HG03039 (cell line): ENCODE data around the gene CD300LD.

ENCODE experiments used
- ATAC-seq: cut with Tn5 transposase; IDR thresholded peaks from one replicate; pipeline ENCODE4 v1.9.1; 2021; ENCODE audit warnings: mild to moderate bottlenecking, moderate library complexity; ENCODE audit not compliant: unreplicated experiment

Gene CD300LD

DNA sequence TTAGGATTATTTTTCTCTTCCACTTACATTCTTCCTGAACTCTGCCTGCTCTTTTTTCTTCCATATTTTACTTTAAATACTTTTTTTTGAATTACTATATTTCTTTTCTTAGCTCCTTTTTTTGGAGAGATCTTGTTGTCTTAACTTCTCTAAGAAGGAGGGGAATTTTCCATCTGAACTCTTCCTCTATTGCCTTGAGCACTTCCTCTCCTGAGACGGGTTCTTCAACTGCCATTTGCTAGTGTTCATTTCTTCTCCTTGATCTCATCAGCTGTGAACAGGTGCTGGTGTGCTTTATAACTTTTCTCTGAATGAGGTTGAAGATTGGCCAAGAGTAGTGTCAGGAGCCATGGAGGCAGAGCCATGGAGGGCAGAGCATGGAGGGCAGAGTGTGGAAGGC is 15.1 kb upstream of the CD300LD start:
- ATAC-seq: no peak

GRCh38 chr17:74606050-74606449 is 14.0 kb upstream of the CD300LD start:
- no peak for ATAC-seq

DNA sequence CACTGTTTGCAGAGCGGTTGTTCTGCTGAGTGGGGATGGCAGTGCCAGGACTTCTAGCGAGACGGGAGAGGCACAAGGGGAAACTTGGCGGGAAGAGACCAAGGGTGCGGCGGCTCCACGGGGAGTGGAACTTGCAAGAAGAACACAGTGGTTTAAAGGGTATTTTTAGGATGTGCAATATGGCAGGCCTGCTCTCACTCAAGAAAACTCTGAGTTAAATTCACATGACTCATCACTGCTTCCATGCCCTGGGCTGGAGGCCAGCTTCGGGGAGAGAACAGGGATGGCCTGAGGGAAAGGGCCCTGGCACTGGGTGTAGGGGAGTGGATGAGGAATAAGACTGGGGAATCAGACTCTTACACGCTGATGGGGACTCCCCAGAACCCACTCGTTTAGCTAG is 13.3 kb upstream of the CD300LD start:
- no peak for ATAC-seq

GRCh38 chr17:74604761-74605160 is 12.7 kb upstream of the CD300LD start:
- ATAC-seq: no peak

- no peak for ATAC-seq
These were observed 12.1 kb upstream of the CD300LD start for GRCh38 chr17:74604200-74604599.

GRCh38 chr17:74603746-74604145 is 11.7 kb upstream of the CD300LD start:
- no peak for ATAC-seq

GRCh38 chr17:74603037-74603635 is 11.1 kb upstream of the CD300LD start:
- ATAC-seq: no peak

DNA sequence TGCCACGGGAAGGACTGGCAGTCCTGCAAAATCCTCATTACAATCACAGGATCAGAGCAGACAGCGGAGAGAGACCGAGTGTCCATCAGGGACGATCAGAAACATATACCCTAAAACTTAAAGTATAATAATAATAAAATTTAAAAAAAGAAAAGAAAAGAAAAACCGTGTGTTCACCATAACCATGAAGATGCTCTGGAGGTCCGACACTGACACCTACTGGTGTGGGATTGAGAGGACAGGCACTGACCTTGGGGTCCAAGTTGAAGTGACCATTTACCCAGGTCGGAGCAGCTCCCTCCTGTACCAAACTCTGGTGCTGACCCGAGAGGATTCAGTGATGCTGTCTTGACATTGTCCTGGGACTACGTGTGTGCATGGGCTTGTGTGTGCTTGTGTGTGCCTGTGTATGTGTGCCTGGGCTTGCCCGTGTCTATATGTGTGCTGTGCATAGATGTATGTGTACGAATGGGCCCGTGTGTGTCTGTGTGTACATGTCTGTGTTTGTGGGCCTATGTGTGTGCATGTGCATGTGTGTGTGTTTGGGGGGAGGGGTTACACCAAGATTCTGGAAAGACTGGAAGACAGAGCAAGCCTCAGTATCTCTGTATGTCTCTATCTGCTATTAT is 10.0 kb upstream of the CD300LD start:
- ATAC-seq: no peak

- ATAC-seq: no peak
These were observed 7.4 kb upstream of the CD300LD start for GRCh38 chr17:74599448-74599939.

DNA sequence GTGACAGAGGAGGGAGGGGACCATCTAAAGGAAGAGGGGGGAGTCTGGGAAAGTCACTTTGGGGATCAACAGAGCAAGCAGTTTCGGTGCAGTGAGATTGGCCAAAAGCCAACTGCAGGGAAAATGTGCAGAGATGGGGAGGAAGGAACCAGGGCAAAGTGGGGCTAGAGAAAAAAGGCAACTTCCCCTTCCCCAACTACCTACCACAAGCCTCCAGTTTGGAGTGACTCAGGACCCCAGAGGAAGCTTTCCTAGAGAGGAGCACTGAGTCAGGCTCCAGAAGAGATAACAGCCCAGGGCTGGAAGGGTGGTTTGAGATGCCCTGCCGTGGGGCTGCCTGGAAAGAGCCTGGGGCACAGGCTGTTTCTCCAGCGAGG is 6.9 kb upstream of the CD300LD start:
- ATAC-seq: no peak

- ATAC-seq: no peak
These were observed 6.4 kb upstream of the CD300LD start for GRCh38 chr17:74598346-74599022.

DNA sequence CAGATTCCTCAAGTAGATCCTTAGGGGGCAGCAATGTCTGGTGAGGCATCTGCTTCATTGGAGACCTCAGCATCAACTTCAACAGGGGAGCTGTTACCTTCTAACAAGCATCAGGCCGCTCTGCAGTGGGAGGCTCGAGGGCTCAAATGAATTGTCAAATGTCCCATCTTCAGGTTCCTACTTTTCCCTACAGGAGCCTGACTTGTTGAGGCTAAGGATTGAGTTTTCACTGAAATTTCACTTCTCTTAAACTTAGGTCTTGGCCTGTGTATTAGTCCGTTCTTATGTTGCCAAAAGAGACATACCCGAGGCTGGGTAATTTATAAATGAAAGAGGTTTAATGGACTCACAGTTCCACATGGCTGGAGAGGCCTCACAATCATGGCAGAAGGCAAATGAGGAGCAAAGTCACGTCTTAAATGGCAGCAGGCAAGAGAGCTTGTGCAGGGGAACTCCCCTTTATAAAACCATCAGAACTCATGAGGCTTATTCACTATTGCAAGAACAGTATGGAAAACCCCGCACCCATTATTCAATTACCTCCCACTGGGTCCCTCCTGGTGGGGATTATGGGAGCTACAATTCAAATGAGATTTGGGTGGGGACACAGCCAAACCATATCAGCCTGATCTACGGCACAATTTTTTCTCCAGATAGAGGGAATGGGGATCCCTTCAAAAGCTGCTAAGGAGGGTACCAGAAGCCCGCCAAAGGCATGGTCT is 5.1 kb upstream of the CD300LD start:
- ATAC-seq: no peak

GRCh38 chr17:74595037-74595750 is 3.1 kb upstream of the CD300LD start:
- no peak for ATAC-seq

DNA sequence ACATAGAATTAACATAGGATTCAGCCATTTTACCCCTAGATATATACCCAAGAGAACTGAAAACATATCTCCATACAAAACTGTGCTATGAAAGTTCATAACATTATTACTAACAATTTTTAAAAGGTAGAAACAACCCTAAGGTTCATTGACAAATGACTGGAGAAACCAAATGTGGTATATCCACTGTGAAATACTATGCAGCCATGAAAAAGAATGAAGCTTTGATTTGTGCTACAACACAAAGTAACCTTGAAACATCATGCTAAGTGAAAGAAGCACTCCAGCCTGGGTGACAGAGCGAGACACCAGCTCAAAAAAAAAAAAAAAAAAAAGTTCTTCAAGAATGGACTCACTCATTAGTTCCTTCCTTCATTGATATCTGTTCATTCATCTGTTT is 580 bp downstream of the CD300LD start:
- no peak for ATAC-seq

DNA sequence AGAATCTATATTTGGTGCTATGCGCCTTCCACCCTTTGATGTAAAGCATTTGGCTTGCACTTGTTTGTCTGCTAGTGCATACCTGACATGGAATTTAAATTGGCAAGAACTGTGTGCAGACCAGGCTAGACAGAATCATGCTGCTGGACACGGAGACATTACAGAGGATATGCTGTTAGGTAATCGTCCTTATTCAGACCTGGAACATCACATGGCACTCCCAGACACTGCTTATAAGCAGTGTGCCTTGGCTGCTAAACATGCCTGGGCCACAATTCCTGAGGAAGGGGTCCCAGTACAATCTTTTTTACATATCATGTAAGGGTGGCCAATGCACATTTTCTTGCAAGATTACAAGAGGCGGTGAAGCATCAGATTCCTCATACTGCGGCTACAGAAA is 6.4 kb downstream of the CD300LD start:
- ATAC-seq: no peak

DNA sequence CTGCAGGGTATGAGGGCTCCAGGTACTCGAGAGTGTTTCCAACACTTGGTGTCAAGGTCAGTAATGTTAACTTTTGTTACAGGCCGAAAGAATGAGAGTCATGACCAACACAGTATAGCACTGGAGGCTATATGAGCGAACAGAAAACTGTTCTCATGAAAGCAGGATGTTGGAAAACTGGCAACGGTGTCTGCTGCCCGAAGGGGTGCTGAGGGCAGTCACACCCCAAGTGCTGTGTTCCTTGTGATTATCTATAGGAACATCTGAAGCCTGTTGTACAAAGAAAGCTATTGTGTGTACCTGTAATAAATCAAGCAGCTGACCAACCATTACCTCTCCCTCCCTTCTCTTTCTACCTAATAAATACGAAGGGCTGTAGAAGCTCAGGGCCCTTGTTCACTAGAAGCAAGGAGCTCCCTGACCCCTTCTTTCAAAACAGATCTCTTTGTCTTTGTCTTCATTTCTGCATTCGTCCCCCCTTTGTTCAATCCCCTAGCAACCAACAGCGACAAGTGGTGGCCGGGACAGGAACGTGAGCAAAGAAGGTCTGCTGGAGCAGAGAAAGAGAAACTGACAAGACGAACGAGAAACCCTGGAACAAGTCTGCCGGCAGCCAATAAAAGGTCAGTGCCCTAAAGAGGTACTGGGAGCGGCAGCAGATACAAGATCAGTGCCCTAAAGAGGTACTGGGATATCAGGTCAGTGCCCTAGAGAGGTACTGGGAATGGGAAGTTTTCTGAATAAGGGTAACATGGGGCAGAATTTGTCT is 7.6 kb downstream of the CD300LD start:
- ATAC-seq: no peak

GRCh38 chr17:74582633-74583032 is 9.4 kb downstream of the CD300LD start:
- no peak for ATAC-seq

DNA sequence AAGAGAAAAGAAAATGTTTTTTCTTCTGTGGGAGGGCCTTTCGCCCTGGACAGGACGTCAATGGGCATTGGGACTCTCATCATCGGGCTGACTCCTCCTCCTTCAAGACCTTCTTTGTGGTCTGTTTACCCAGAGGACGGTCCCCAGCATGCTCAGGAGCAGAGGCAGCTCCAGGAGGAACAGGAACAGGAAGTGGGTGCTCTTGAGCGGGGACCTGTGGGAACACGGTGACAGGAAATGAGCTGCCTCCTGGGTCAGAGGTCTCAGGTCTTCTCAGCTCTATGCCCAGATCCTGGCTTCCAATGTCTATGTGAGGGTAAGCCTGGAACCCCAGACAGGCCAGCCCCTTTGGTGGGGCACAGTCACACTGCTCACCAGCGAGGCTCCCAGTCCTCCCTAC is 12.2 kb downstream of the CD300LD start:
- no peak for ATAC-seq

DNA sequence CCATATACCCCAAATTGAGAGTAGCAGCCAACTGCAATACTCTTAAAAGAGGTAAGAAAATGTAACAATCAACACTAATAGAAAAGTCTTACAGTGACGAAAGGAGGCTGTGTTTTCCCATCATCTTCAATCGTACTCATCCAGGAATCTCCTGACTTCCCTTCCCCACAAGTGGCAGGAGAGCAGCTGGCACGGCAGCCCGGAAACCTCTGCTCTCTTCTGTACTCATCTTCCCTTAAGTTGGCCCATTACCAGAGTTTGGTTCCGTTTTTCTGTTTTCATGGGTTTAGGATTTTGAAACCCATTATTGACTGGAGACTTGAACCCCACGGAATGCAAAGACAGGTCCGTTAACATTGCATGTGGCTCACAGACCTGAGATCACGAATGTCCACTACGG is 13.1 kb downstream of the CD300LD start:
- ATAC-seq: no peak

DNA sequence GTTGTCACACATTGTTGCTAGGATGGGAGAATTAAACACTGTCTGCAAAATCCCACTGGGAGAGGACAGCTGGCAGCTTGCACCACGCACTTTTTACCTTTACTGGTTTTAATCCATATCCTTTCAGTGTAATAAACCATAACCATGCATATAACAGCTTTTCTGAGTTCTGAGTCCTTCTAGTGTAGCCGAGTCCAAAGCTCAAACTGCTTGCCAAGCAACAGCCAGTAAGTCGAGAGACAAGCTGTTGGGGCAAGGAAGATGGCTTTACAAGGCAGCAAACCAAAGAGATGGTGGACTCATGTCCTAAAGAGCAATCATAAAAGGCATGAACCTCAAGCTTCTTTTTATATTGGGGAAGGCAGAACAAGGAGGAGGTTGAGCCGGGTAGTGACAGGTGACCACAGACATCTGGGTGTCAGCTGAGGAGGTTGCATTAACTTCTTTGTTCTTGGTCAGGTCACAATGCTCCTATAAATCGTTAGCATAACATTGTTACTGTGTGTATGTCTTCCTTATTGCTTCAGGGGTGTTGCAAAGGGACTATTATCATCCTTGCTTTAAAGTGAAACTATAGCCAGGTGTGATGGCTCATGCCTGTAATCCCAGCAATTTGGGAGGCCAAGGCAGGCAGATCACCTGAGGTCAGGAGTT is 17.5 kb downstream of the CD300LD start:
- no peak for ATAC-seq
